Panc1 (cell line): Measurements from ENCODE around the gene HPCAL4. TPM values are rescaled to one million over a fixed set of nuclear protein-coding genes. Genes with fewer than 3 reads are reported as not detected.
A peak's percentile ranks its signal among the peaks of the same experiment; 100 is the strongest.

Source experiments
- ATAC-seq: fragments of 200-7000 bp; cut with Tn5 transposase; 2 replicates; pipeline ENCODE4 v1.9.1; 2020; ENCODE audit warnings: mild to moderate bottlenecking, moderate library complexity
- BruUV-seq: library from RNA; stranded (reverse); fragments of 400-500 nt; replicated peaks from 2 replicates; lab custom pipeline; 2021; lab: Mats Ljungman, UMichigan
- CTCF ChIA-PET: fragments of 300-600 bp; sonication (Branson Sonifier 250); formaldehyde crosslinking; loops from one replicate; lab custom pipeline; 2022; ENCODE audit warnings: antibody characterized with exemption; lab: Charles Lee
- POLR2A ChIA-PET: fragments of 300-600 bp; sonication (Branson Sonifier 250); formaldehyde crosslinking; loops from one replicate; lab custom pipeline; 2022; ENCODE audit warnings: antibody characterized with exemption; lab: Charles Lee
- DNase-seq: peaks from one replicate; pipeline ENCODE4 v3.0.0-alpha.2; 2010; ENCODE audit warnings: low read depth, low spot score
- H3K27ac ChIP-seq: 2 replicates; pipeline ENCODE4 v1.5.1; 2011; ENCODE audit warnings: mild to moderate bottlenecking, low read length, inconsistent platforms
- H3K27me3 ChIP-seq: fragments of 200-500 bp; sonication (Bioruptor generic); 2 replicates; pipeline ENCODE4 v1.6.0; 2014; ENCODE audit warnings: low read length, inconsistent platforms; ENCODE audit not compliant: control insufficient read depth, insufficient read depth
- H3K36me3 ChIP-seq: fragments of 200-500 bp; sonication (Bioruptor generic); 2 replicates; pipeline ENCODE4 v1.5.1; 2014; ENCODE audit warnings: inconsistent platforms, mild to moderate bottlenecking, low read length, moderate library complexity; ENCODE audit not compliant: control insufficient read depth, insufficient read depth
- H3K4me1 ChIP-seq: 2 replicates; pipeline ENCODE4 v1.5.1; 2011; ENCODE audit warnings: inconsistent platforms, mild to moderate bottlenecking, low read length, moderate library complexity; ENCODE audit not compliant: control insufficient read depth, insufficient read depth
- H3K4me3 ChIP-seq, 2 experiments: 2 replicates each; pipeline ENCODE4 v1.5.1; 2011 to 2012; ENCODE audit warnings: low read depth in 2 of 2, low read length in 2 of 2, mild to moderate bottlenecking in 2 of 2, inconsistent platforms in 1 of 2, moderate library complexity in 1 of 2
- H3K9me3 ChIP-seq: fragments of 200-500 bp; sonication (Bioruptor generic); 2 replicates; pipeline ENCODE4 v1.5.1; 2014; ENCODE audit warnings: low read depth, mild to moderate bottlenecking, inconsistent platforms, low read length, moderate library complexity; ENCODE audit not compliant: control insufficient read depth, insufficient read depth
- POLR2AphosphoS5 ChIP-seq: IDR thresholded peaks from 2 replicates; pipeline ENCODE4 v1.6.1; 2012; ENCODE audit warnings: mild to moderate bottlenecking, low read depth, low read length, moderate library complexity
- SIN3A ChIP-seq: IDR thresholded peaks from 2 replicates; pipeline ENCODE4 v1.6.1; 2012; ENCODE audit warnings: low read depth, mild to moderate bottlenecking, low read length, moderate library complexity, borderline replicate concordance; ENCODE audit not compliant: insufficient read depth
- TCF7L2 ChIP-seq: IDR thresholded peaks from 2 replicates; pipeline ENCODE4 v1.6.1; 2011; ENCODE audit warnings: mild to moderate bottlenecking, low read depth, low read length, inconsistent platforms
- in situ Hi-C: cut with HindIII; loops from 2 replicates; pipeline ENCODE4 v1.10.0; 2016; ENCODE audit warnings: low sequenced_read_pairs, low pct_unique_long_range_greater_than_20kb
- intact Hi-C: fragments of 100-400 bp; cut with micrococcal nuclease; formaldehyde crosslinking; loops from one replicate; pipeline ENCODE4 v1.10.0; 2022; ENCODE audit not compliant: unreplicated experiment
- total RNA-seq: library from RNA; stranded (reverse); gene quantifications from one replicate; pipeline ENCODE4 v1.2.1, GENCODE V29; 2021; ENCODE audit not compliant: unreplicated experiment
- TF ChIP-seq, protein P1 (sequence below), 2 experiments: IDR thresholded peaks; 2 replicates each; pipeline ENCODE4 v1.6.1; 2011 to 2012; ENCODE audit warnings: low read depth in 2 of 2, control low read depth in 1 of 2, low read length in 1 of 2, mild to moderate bottlenecking in 1 of 2, moderate library complexity in 1 of 2; ENCODE audit not compliant: insufficient read depth in 1 of 2
- TF ChIP-seq, protein P2 (sequence below): fragments of 450-650 bp; IDR thresholded peaks from 2 replicates; pipeline ENCODE4 v1.5.1; 2017; ENCODE audit warnings: mild to moderate bottlenecking

Gene HPCAL4
- total RNA-seq, 1 experiment from 2014 or later: 0.21 TPM

DNA sequence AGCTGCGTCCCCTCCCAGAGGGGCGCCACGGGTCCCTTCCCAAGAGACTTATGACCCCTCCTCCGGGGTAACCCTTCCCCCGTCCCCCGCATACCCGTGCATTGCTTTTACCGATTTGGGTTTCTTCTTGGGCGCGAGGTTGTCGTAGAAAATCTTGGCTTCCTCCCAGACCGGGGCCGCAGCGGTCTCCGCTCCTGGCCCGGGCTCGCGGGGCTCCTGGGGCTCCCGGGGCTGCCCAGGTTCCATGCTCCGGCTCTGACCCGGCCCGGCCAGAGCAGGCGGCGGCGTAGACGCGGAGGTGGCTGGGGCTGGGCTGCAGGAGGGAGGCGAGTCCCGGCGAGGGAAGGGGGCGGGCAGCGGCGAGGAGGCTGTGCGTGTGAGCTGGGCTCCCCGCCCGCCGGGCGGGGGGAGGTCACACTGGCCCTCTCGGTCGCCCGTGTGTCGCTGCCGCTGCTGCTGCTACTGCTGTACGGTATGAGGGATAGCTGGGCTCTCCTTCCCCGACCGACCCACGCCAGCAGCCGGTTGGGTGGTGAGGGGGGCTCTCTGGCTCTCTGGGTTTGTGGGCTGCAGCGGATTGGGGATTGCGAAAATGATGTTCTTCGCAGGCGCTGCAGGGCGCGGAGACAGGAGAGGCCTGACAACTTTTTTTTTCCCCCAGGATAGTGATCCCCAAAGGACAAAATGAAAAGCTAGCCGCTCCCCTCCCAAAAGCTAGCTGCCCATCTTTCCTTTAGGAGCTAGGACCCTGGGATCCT is 19.3 kb downstream of the HPCAL4 start, which contains the start of gene NT5C1A:
Gene NT5C1A (minus strand): TSS at position 315 of the 758 bp plus-strand sequence. CDS start 69 bp downstream, at position 246.
- no TSS peak for BruUV-seq
- Histone ChIP-seq H3K36me3 (no peaks in the 10 kb centered on the region), H3K4me1 (no peaks in the 10 kb centered on the region), H3K27ac (no peak within 1 kb of the TSS), H3K9me3 (no peaks in the 10 kb centered on the region), H3K4me3 (peak within 1 kb of the TSS; percentile 38), H3K27me3 (peaks cover 13% of the 10 kb centered on the region)
- intact Hi-C loops: no loop called here
- in situ Hi-C loops: no loop called here
- ChIA-PET POLR2A (no interaction called here), CTCF (interaction anchor here (0.7 to 1.2 kb wide), 2 partner anchors 14 to 25 kb away, joined by 3 read pairs; no protein-coding TSS in a partner anchor)
- ATAC-seq (peak; percentile 71), DNase-seq (no peak)
- TF ChIP-seq, protein P1, sequence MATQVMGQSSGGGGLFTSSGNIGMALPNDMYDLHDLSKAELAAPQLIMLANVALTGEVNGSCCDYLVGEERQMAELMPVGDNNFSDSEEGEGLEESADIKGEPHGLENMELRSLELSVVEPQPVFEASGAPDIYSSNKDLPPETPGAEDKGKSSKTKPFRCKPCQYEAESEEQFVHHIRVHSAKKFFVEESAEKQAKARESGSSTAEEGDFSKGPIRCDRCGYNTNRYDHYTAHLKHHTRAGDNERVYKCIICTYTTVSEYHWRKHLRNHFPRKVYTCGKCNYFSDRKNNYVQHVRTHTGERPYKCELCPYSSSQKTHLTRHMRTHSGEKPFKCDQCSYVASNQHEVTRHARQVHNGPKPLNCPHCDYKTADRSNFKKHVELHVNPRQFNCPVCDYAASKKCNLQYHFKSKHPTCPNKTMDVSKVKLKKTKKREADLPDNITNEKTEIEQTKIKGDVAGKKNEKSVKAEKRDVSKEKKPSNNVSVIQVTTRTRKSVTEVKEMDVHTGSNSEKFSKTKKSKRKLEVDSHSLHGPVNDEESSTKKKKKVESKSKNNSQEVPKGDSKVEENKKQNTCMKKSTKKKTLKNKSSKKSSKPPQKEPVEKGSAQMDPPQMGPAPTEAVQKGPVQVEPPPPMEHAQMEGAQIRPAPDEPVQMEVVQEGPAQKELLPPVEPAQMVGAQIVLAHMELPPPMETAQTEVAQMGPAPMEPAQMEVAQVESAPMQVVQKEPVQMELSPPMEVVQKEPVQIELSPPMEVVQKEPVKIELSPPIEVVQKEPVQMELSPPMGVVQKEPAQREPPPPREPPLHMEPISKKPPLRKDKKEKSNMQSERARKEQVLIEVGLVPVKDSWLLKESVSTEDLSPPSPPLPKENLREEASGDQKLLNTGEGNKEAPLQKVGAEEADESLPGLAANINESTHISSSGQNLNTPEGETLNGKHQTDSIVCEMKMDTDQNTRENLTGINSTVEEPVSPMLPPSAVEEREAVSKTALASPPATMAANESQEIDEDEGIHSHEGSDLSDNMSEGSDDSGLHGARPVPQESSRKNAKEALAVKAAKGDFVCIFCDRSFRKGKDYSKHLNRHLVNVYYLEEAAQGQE (IDR thresholded peaks at IDR 0.05; ENCODE audit: insufficient read depth in 1 of 2, low read depth in 2 of 2, low read length in 1 of 2): no peak
- TF ChIP-seq SIN3A: no peak
- no peak for TF ChIP-seq TCF7L2
- no peak for TF ChIP-seq POLR2AphosphoS5
- TF ChIP-seq, protein P2, sequence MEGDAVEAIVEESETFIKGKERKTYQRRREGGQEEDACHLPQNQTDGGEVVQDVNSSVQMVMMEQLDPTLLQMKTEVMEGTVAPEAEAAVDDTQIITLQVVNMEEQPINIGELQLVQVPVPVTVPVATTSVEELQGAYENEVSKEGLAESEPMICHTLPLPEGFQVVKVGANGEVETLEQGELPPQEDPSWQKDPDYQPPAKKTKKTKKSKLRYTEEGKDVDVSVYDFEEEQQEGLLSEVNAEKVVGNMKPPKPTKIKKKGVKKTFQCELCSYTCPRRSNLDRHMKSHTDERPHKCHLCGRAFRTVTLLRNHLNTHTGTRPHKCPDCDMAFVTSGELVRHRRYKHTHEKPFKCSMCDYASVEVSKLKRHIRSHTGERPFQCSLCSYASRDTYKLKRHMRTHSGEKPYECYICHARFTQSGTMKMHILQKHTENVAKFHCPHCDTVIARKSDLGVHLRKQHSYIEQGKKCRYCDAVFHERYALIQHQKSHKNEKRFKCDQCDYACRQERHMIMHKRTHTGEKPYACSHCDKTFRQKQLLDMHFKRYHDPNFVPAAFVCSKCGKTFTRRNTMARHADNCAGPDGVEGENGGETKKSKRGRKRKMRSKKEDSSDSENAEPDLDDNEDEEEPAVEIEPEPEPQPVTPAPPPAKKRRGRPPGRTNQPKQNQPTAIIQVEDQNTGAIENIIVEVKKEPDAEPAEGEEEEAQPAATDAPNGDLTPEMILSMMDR: no peak

DNA sequence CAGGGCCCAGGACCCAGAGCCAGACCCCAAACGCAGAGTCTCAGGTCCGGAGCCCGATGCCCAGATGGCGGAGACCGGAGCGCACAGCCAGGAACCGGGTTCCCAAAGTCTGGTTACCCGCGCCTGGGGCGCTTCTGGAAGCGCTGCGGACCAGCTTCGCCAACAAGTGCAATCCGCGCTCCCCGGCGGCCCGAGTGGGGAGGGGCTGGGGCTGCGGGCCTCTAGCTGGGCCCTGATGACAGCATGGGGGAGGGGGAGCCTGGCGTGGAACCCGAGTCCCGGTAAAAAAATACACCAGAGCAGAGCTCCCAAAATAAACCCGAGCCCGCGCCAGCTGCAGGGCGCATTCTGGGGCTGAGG is 19.8 kb downstream of the HPCAL4 start:
- CTCF ChIA-PET: interaction anchor here (1.2 kb wide), 1 partner anchor 14 kb away, joined by 3 read pairs; no protein-coding TSS in a partner anchor
- Histone ChIP-seq H3K36me3 (no peaks in the 10 kb centered on the region), H3K4me3 (peak overlapping the region; percentile 38), H3K27ac (no peak overlapping the region), H3K27me3 (peaks cover 13% of the 10 kb centered on the region), H3K9me3 (no peaks in the 10 kb centered on the region), H3K4me1 (no peaks in the 10 kb centered on the region)
- no peak for TF ChIP-seq SIN3A
- TF ChIP-seq POLR2AphosphoS5: no peak
- TF ChIP-seq, protein P1 (IDR thresholded peaks at IDR 0.05; ENCODE audit: insufficient read depth in 1 of 2, low read depth in 2 of 2, low read length in 1 of 2): no peak
- no peak for TF ChIP-seq TCF7L2
- TF ChIP-seq, protein P2: no peak
- no peak for ATAC-seq
- intact Hi-C loops (no loop called here), in situ Hi-C loops (no loop called here)
- BruUV-seq: no TSS peak
- no peak for DNase-seq
- POLR2A ChIA-PET: no interaction called here
